Measurements from ENCODE around the gene ACP5.
"Not testable (repeated sequence)": the region's sequence is repeated elsewhere in the genome, so short reads cannot be mapped to it uniquely, and the experiment has no call there.

Gene ACP5

DNA sequence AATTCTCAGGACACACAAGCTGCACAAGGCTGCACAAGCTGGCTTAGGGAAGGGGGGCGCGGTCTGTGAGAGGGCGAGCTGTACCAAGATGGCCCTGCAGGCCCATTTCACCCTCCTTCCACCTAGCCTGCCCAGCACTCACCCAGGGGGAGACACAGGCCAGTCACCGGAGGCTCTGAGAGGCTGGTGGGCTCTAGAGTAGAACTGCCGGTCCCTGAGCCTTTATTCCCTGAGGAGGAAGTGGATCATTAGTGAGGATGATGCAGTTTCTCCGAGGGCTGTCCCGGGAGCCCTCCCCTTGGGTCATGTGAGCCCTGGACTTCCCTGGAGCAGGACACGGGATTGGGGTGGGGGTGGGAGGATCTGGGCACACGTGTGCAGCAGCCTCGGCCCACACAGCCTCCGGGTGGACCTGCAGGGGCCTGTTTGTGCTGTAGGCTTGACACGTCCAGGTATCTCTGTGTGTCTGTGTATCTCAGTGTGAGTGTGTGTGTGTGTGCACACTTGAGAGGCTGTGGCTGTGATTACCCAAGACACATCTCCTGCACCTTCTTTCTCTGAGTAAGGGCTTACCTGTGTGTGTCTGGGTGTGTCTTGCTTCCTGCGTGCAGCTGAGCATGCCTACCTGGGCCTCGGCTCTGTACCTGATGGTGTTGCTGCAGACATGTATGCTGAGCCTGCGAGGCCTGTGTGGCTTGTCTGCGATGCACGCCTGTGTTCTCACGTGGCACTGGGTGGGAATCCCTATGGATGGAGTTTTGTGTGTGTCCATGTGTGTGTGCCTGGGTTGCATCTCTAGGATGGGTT is at the start of gene ACP5:
TSS of gene ACP5 (minus strand) at position 195 of the 807 bp plus-strand sequence. CDS start 328 bp downstream, outside the sequence.
- ATAC-seq (no peak), DNase-seq (no peak)

DNA sequence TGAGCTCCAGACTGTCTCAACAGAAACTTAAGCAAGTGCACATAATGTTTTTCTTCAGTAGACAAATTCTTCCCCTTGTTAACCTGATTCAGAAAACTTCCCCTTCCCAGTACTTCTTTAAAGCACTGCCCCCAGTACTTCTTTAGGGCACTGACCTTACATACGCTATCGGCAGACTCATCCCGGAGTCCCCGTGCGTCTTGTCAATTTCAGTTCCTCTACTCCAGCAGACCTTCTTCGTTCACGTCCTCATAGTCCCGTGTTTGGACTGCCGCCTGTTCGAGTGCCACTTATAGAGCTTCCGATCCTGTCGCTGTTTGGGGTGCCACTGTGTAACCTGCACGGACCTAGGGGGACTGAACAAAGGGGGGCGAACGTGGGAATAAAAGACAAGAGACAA is 48.8 kb upstream of the ACP5 start:
- DNase-seq (no peak), ATAC-seq (no peak)

DNA sequence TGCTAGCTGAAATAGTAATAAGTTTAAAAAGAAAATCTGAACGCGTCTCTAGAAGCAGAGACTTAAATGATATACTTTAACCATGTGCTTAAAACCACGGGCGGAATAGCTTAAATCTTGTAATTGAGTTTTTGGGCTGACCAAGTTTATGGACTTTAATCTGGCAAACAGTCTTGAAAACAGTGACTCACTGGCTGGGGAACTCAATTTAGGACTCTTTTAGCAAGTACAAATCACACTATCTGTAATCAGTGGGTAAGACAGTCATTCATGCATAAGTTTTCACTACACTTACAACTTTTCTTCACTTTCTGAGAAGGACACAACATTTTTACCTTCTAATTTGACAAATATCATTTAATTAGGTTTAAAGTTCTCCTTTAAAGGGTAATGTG is 46.6 kb upstream of the ACP5 start:
- no peak for DNase-seq
- no peak for ATAC-seq

GRCh38 chr19:11622401-11622800 is 45.0 kb upstream of the ACP5 start:
- ATAC-seq, DNase-seq: not testable (repeated sequence)

GRCh38 chr19:11620553-11620952 is 43.1 kb upstream of the ACP5 start:
- DNase-seq: no peak
- ATAC-seq: no peak

DNA sequence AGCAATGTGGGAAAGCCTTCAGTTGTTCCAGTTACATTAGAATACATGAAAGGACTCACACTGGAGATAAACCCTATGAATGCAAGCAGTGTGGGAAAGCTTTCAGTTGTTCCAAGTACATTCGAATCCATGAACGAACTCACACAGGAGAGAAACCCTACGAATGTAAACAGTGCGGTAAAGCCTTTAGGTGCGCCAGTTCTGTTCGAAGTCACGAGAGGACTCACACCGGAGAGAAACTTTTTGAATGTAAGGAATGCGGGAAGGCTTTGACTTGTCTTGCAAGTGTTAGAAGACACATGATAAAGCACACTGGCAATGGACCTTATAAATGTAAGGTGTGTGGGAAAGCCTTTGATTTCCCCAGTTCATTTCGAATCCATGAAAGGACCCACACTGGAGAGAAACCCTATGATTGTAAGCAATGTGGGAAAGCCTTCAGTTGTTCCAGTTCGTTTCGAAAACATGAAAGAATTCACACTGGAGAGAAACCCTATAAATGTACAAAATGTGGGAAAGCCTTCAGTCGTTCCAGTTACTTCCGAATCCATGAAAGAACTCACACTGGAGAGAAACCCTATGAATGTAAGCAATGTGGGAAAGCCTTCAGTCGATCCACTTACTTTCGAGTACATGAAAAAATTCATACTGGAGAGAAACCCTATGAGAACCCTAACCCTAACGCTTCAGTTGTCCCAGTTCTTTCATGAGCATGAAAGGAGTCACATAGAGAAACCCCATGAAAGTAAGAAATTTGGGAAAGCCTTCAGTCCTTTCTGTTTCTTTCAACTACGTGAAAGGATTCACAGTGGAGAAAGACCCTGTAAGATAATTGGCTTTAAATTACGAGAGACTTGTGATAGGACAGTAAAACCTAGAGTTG is 40.0 kb upstream of the ACP5 start:
- ATAC-seq (no peak), DNase-seq (no peak)

GRCh38 chr19:11612816-11613511 is 35.5 kb upstream of the ACP5 start:
- DNase-seq (no peak), ATAC-seq (no peak)

- no peak for DNase-seq
- ATAC-seq: no peak
These were observed 34.3 kb upstream of the ACP5 start for GRCh38 chr19:11611730-11612129.

- no peak for ATAC-seq
These were observed 29.0 kb upstream of the ACP5 start for GRCh38 chr19:11606484-11606883.

GRCh38 chr19:11599704-11600103 is 22.3 kb upstream of the ACP5 start:
- DNase-seq, ATAC-seq: not testable (repeated sequence)

More at GRCh38 chr19:11606484-11606883, 29.0 kb upstream of the ACP5 start:
- no peak for DNase-seq

DNA sequence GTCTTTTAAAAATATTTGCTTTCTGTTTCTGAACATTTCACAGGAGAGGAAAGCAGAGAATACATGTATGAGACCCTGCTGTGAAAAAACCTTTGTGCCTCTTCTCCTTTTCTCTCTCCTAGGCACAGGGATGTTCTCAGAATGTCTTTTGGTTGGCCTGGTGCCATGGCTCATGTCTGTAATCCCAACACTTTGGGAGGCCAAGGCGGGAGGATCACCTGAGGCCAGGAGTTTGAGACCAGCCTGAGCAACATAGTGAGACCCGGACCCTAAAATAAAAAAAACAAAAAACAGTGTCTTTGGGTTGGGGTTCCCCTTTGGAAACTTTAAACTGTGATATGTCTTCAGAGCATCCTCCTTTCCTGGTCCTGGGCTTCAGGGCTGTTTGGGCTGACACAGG is 21.3 kb upstream of the ACP5 start:
- DNase-seq (no peak), ATAC-seq (no peak)

DNA sequence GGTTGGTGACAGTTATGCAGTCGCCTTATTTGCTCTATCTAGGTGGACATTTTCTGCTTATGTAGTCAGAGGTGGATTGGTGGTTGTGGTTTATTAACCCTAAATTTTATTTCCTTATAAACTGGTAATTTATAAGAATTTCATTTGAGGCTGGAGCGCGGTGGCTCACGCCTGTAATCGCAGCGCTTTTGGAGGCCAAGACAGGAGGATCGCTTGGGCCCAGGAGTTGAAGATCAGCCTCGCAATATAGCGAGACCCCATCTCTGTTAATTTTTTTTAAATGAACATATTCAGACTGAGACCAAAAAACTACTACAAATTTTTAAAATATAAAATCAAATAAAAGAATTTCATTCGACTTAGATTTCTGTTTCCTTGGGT is 20.6 kb upstream of the ACP5 start:
- no peak for ATAC-seq
- no peak for DNase-seq

- DNase-seq (peak; percentile 99), ATAC-seq (peak; percentile 100)
These were observed 20.0 kb upstream of the ACP5 start, which contains the start of gene ZNF627 for GRCh38 chr19:11597202-11598102. ZNF627 (plus strand) TSS chr19:11597483; CDS start chr19:11597628, 145 bp downstream.

- no peak for DNase-seq
- no peak for ATAC-seq
These were observed 18.7 kb upstream of the ACP5 start for GRCh38 chr19:11596156-11596555.

DNA sequence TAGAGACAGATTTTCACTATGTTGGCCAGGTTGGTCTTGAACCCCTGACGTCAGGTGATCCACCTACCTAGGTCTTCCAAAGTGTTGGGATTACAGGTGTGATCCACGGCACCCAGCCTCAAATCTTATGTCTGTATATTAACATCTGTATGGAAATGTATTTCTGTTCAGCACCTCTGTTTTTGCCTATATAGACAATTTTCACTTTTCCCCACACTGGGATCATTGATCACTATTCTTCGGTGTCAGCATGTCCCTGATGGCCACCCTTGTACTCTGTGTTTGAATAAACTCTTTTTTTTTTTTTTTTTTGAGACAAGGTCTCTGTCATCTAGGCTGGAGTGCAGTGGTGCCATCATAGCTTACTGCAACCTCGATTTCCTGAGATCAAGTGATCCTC is 16.6 kb upstream of the ACP5 start:
- ATAC-seq (no peak), DNase-seq (no peak)

GRCh38 chr19:11587975-11588631 is 10.7 kb upstream of the ACP5 start:
- no peak for ATAC-seq
- DNase-seq: no peak

DNA sequence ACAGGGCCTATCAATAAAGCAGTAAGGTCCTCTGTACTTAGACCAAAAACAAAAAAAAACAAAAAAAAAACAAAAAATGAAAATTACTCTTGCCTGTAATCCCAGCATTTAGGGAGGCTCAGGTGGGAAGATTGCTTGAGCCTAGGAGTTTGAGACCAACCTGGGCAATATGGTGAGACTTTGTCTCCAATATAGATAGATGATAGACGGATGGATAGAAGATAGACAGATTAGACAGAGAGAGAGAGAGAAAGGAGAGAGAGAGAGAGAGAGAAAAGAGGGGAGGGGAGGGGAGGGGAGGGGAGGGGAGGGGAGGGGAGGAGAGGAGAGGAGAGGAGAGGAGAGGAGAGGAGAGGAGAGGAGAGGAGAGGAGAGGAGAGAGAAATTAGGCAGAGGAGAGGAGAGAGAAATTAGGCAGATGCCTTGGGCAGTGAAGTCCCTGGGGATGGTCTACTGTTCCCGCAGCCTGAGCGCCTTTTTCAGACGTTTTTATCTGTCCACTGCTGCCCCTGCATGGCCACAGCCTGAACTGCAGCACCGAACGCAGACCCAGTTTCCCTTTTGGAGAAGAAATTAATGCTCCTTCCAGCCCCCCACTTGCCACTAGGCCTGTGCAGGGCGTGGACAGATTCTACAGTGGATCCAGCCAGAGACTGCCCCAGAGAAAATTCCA is 10.0 kb upstream of the ACP5 start:
- peak; percentile 81 for DNase-seq
- ATAC-seq: peak; percentile 85

- DNase-seq (no peak), ATAC-seq (no peak)
These were observed 8.9 kb upstream of the ACP5 start for GRCh38 chr19:11586331-11586730.

DNA sequence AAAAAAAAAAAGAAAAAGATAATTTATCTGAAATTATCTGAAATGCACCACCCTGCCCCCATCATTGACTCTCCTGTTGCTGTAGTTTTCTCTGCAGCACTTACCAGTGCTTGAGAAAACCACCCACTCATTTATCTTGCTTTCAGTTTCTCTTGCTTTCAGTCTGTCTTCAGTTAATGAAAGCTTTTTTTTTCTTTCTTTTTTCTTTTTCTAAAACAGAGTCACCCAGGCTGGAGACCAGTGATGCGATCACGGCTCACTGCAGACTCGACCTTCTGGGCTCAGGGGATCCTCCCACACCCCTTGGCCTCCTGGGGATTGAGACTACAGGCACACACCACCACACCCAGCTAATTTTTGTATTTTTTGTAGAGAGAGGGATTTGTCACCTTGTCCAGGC is 4.3 kb upstream of the ACP5 start:
- ATAC-seq: peak; percentile 84
- peak; percentile 65 for DNase-seq

DNA sequence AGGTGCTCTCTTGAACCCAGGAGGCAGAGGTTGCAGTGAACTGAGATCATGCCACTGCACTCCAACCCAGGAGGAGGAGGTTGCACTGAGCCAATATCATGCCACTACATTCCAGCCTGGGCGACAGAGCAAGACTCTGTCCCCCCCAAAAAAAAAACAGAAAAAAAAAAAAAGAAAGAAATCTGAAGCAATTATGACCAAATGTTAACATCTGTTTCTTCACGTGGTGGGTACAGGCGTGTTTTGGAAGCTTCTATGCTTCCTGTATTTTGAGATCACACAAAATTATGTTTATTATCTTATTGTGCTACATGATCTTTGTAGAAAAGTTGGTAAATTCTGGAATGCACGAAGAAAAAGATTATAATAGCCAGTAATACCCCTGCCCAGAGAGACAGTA is 2.7 kb upstream of the ACP5 start:
- no peak for DNase-seq
- ATAC-seq: no peak
